HG02870 (cell line): Measurements from ENCODE around the gene COL4A1.

Source experiments
- ATAC-seq: cut with Tn5 transposase; IDR thresholded peaks from one replicate; pipeline ENCODE4 v1.9.1; 2021; ENCODE audit warnings: mild to moderate bottlenecking, moderate library complexity; ENCODE audit not compliant: unreplicated experiment

The COL4A1 gene

DNA sequence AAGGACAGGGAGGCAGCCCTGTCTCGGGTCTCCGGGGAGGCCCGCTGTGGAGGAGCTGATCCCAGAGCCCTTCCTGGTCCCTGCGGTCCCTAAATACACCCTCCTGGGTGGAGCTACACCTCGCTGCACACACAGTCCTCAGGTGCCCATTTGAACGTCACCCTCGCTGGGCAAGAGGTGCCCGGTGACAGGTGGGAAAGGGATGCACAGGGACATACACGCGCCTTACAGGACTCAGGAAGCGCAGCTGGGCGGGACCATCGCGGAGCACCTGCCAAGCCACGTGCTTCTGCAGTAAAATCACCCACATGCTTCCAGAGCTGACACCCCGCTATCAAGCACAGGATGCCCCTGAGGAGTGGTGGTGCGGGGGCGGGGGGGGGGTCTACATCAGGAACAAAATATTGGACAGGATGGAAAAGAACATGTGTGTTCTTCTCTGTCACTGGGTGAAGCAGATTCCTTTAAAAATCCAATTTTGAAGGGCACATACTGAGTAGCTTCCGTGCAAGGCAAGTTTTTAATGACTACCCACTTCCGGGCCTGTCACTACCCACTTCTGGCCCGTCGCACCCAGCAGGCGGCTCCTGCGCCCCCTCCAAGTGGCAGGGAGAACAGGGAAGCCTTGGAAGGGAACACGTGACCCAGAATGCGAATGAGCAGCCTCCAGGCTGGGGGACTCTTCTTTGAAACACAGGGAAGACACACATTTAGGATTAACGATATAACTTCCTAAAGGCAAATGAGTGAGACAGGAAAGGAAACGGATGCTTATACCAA is 78.9 kb downstream of the COL4A1 start:
- ATAC-seq: no peak

DNA sequence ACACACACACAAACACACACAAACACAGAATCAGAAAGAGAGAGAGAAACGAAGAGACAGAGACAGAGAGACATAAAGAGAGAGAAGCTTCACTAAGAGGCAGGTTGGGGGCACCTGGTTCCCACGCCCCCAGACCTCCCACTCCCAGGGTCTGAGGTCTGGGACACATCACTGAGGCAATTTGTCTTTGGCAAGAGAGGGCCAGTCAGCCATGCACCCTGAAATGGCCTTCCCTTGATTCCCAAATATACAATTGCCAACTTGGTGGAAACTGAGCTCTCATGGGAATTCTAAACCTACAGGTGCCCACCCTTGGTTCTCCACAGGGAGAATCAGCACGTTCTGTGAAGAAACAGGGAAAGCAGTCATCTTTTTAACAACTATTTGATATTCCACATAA is 79.5 kb downstream of the COL4A1 start:
- no peak for ATAC-seq

DNA sequence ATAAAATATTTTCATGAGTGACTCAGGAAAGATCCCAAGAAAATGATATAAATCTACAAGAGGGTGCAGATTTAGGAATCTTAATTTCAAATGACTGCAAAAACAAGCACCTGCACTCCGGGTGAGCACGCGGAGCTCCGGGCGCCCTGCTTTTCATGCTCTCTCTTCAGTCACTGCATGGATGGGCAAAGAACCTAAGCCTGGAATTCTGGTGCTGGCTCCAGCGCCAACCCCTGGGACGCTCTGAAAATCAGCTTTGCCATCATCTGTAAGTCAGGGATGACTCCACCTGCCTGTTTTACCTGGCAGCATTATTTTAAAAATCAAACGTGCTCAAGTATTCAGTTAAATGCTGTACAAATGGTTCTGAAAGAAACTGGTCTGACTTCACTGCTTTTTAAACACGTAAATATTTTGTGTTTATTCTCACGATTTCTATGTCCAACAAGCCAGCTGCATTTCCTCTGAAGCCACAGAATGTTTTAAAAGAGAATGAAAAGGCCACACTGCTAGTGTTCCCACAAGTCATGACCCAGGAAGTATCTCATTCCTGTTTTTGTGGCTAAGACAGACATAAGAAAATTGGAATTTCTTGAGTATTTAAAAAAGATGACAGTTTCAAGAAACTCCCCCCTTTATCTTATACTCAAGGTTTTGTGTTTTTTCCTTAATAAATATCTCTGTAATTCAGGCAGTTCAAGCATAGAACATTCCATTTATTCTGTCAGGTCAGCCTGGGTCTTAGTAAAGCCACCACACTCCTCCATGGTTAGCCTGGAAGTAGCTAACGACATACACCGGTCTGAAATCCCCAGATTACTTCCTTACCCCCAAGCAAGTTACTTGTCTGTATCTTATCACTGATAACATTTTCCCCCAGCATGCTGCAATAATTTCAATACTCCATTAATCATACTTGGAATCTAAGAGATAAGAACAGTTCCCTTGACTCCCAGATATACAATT is 81.1 kb downstream of the COL4A1 start:
- ATAC-seq: no peak

DNA sequence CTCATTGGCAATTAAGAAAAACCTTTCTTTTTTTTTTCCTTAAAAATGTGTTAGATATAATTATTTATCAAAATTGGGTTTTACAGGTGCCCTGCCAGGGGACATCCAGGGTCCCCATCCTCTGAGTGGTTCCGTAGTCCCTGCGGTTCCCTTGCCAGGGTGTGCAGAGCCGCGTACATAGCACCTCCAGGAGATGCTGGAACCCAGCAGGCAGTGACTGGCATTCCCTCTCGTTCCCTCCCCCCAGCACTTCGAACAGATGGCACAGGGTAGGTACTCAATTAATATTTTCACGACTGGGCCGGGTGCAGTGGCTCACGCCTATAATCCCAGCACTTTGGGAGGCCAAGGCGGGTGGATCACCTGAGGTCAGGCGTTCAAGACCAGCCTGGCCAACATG is 82.0 kb downstream of the COL4A1 start:
- no peak for ATAC-seq

DNA sequence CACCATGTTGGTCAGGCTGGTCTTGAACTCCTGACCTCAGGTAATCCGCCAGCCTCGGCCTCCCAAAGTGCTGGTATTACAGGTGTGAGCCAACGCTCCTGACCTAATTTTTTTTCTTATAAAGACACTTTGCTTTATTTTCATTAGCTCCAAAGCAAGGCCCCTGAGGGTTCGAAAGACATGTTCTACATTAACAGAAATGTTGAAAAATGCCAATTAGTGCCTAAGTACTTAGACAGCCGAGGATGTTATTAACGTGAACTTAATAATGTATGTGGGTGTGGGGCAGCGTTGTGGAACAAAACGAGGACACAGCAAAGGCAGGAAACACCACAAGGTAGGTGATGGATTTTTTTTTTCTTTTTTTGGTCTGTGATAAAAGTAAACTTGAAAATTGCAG is 82.4 kb downstream of the COL4A1 start:
- ATAC-seq: no peak

DNA sequence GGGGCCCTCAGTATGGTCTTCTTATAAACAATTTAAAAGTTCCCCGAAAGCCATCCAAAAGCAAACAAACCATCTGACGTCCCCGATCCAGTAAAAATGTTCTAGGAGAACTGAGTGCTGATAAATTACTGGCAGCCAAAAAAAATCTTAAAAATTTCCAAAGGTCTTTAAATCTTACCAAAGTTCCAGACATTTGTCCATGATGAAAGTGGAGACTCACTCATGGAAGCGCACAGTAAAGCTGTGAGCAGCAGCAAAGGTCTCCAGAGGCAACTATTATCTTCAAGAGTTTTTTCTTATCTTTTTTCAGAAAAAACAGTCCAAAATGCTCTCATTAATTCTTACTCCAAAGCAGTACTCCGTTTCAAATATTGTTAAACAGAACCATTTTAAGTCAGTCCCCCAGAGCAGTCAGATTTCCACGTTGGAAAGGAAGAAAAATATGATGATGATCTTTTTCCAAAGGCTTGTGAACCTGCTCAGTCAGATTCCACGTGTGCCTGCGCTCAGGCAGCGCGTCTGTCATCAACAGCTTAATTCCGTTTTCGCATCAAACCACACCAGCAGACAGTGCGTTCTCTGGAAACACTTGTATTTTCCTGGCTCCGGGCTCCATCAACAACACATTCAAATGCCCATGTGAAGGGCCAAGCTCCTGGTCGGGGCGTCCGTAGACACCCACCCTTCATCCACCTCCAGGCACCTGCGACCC is 85.4 kb downstream of the COL4A1 start:
- ATAC-seq: no peak

DNA sequence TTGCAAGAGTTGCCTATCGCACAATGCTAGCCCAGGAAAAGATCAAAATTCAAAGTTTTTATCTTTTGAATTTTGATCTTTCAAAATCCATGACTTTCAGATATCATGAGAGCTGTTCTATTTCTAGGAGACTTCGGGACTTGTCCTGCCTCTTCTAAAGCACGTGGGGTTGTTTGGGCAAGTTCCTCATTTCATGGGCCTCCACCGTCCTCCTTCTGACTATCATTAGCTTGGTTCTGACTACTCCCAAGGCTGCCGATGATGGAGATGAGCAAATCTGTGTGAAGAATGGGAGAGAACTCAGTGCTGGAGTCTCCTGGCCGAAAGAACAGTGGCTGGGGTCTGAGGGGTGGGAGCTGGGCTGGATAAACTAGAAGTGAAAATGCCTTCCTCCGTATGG is 86.5 kb downstream of the COL4A1 start:
- no peak for ATAC-seq

DNA sequence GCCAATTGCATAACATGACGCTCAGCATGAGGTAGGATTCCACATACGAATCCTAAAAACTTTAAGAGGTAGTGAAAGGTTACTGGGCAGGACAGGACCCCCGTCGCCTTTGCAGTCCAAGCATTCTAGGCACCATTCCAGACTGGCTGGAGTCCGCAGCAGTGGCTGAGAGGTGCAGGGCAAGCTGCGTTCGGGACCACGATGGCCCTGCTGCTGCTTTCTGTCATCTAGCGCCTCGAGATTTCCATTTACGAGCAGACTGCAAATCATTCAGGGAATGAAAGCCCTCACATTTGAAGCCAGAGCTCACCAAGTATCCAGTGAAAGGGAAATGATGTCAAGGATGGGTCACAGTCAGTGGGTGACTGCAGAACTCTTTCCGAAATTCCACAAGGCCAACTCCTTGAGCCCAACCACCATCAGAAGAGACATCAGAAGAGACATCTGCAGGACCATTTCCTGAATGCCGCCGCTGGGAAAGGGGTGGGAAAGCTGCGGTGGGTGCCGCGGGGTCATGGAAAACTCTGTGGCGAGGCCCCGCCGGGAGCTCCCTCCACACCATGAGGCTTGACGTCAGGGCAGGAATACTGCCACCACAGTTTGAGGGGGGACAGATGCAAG is 88.3 kb downstream of the COL4A1 start:
- no peak for ATAC-seq

DNA sequence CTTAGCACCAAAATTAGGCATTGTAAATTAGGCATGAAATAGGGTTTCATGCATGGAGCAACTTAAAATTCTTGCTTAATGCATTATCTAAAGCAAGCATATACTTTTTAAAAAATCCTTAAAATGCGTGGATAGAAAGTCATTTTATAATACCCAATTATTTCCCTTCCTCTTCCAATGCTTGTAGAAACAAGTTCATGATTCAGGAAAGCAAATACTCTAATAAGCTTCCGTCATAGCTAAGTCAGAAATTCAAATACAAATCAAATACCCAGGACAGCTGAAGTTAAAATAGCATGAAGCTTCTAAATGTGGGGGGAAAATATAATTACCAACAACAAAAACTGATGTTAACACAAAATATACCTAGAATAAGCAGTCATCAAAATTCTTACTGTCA is 89.1 kb downstream of the COL4A1 start:
- no peak for ATAC-seq

DNA sequence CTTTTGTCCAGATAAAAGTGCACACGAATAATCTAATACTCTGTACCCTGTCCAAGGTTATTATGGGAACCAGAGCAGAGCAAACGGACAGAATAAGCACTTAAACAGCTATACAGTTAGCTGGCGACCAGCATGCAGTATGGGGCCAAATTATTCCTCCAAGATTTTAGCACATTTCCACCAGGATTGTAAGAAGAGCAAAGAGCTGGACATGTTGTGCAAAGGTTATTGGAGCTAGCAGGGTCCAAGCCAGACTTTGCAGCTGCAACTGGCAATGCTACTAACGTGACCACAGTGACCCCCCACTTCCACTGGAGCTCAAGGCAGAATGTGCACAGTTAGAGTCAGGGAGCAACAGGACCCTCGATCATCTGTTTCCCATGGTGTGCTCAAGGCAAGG is 89.9 kb downstream of the COL4A1 start:
- no peak for ATAC-seq

DNA sequence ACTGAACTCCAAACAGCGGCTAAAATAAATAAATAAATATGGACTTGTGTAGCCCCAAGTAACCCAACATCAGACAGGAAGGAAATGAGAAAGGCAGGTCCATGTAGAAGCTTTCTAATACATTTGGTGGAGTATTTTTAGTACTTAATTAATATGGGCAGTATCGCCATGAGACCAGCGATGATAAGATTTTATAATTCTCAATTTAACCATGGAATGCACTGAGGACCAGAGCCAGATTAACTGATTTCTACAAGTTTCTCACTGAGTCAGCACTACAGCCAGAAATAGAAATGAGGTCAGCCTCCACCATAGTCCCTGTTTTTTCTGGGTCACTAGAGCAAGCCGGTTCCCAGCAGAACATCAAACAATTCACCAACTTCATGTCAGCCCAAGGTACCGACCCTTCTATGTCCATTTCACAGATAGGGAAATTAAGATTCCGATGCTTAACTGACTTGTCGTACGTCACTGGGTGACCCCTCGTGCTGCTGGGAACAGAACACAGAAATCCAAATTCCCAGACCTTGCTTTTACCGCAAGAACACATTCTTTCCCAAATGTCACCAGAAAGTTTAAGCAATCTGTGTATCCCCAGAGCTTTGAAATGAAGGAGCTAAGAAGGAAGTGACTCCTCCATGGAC is 90.4 kb downstream of the COL4A1 start:
- no peak for ATAC-seq

DNA sequence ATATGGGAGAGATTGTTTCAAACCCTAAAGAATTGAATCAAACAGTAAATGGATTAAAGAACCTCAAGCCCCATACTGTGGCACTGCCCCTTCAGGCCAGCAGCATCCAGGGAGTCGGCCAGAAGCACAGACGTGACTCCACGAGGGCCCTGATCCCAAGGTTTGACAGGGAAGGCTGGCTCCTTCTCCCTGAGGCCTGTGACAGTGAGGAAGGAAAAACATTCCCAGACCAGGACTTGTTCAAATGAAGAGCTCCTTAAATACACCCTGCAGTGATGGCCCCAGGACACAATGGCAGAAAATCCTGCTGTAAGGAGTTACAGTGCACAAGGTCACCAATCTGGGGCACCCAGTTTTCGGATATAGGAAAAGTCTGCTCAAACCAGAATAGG is 91.0 kb downstream of the COL4A1 start:
- no peak for ATAC-seq

DNA sequence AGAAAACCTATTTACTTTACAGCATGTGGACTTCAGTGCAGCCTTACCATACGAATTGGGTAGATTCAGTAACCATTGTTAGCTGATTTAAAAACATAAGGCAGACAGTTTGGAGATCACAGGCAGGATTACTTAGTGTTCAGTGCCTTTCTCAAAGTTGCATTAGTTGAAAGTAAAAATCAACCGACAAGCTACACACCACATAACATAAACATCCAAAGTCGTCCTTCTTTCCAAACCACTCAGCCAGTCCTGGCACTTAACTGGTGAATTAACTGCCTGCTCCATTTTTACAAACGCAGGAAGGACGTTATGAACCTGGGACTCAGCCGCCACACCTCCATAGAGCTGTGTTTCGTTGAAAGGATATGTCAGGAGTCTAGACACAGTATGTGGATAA is 91.4 kb downstream of the COL4A1 start:
- ATAC-seq: no peak

DNA sequence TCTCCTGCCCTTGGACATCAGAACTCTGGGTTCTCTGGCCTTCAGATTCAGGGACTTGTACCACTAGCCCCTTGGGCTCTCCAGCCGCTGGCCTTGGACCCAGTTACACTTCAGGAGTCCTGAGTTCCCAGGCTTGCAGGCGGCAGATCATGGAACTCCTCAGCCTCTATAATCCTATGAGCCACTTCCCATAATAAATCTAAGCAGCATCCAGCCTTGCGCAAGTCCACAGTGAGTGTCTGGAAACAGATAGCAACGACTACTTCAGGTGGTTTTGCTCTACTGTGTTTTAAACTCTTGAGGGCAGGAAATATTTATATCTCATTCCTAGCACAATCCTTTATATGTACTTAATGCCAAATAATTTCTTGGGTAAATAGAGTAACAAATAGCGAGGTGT is 92.3 kb downstream of the COL4A1 start:
- ATAC-seq: no peak

DNA sequence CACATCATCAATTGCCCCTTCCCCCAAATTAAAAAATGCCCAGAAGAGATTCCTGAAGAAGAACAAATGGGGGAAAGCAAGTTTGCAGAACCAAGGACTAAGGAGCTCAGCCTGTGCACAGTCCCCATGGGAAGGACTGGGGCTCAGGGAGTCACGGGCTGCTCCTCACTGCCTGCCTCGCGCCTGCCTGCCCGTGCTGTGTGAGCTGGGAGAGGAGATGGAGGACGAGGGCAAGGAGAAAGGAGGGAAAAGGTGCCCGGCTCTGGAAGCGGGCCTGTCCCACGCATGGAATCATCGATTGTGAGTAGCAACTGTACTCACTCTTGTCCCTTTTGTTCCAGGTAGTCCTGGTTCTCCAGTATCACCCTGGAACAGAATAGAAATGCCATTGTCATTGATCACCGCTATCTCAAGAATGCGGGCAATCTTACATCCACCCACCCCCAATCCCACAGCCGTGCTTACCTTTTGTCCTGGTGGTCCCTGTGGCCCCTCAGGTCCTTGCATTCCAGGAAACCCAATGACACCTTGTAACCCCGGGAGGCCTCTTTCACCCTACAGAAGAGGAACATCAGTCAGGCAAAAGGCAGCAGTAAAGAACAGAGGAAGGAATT is 93.4 kb downstream of the COL4A1 start:
- ATAC-seq: no peak

DNA sequence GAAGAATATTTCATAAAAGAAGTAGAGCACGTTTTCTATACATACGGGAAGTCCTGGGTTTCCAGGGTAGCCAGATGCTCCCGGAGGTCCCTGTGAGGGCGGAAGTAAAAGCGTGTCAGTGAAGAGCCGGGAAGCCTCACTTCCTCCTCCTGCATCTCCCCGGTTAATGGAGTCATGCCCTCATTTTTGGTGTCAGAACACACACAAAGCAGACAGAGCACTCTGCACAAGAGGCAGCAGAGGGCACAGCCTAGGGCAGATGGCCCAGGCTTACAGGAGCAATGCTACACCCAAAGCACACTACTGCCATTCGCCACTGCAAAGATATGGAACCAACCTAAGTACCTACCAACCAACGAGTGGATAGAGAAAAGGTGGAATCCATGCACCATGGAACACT is 94.4 kb downstream of the COL4A1 start:
- no peak for ATAC-seq

DNA sequence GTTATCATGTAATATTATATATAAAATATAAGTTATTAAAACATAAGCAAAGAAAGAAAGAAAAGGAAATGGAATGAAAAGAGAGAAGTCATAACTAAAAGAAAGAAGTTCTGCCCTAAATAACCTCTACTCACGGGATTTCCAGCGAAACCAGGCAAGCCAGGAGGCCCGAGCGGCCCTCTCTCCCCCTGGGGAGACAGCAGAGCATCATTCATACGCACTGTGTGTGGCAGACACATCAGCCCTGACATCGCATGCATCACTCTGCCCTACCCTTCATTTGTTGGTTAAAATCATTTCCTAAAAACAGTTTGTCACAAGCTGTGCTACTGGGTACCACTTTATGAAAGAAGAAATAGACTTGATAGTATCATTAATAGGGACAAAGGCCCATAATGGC is 95.2 kb downstream of the COL4A1 start:
- ATAC-seq: no peak

DNA sequence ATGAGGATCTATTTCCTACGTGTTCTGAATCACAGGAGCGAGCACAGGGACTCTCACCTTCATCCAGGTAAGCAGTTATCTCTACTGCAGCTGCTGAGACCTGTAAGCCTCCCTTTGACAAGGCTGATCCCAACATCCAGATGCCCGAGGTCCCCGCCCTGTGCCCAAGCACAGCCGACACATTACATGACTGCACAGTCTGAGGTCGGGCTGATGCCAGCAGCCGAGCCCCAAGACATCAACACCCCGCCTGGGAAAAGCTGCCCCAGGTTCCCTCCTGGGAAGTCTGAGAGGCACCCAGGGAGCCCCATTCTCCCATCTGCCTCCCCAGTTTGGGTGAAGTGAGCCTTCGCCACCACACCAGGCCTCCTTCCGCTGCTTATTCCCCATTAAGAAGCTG is 95.9 kb downstream of the COL4A1 start:
- no peak for ATAC-seq

DNA sequence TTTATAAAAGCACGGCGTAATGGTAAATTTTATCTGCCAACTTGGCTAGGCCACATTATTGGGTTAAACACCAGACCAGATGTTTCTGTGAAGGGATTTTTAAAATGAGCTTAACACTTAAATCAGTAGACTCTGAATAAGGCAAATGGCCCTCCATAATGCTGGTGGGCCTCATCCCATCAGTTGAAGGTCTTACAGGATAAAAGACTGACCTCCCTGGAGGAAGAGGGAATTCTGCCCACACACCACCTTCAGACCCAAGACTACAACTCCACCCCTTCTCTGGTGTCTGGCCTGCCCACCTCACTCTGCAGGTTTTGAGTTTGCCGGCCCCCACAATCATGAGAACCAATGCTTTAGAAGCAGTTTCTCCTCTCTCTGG is 96.4 kb downstream of the COL4A1 start:
- no peak for ATAC-seq

DNA sequence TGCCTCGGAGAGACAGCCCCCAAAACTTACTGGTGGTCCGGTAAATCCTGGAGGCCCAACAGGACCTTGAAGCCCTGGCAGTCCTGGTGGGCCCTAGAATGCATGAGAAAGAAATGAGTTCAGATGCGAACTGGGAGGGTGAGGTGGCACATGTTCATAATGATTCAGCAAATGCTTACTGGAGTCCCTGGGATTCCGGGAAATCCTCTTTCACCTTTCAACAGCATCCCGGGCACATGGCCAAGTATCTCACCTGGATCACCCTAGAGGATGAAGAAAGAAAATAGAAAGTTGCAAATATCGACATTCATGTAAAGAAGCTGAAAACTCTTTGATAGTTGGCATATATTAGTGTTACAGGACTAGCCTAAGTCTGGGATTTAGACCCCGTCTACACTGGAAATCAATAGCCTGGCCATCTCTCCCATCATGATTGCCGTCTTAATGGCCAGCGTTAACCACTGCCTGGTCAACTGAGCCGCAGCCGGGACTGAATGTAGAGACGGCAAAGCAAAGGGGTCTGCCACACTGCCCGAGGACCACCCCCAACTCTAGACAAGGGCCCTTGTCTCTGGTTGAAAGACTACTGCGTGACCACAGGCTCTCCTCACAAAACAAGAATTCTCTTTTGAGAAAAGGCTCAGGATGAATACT is 96.9 kb downstream of the COL4A1 start:
- no peak for ATAC-seq
